Transverse colon (tissue), 4 donors: Measurements from ENCODE around the gene CLSTN2. TPM values are rescaled to one million over a fixed set of nuclear protein-coding genes. Genes with fewer than 3 reads are reported as not detected.
A peak's percentile ranks its signal among the peaks of the same experiment; 100 is the strongest.

Experiments
- DNase-seq: peaks from one replicate; pipeline ENCODE4 v3.0.0-alpha.2; 2019
- H3K27ac ChIP-seq, 4 donors: fragments of 200-600 bp; sonication (generic); 2 replicates each; pipeline ENCODE4 v1.5.1; 2016 to 2018; ENCODE audit warnings: inconsistent platforms in 4 of 4
- H3K27me3 ChIP-seq: fragments of 200-600 bp; sonication (generic); 2 replicates; pipeline ENCODE4 v1.5.1; 2017; ENCODE audit warnings: inconsistent platforms
- H3K36me3 ChIP-seq, 4 donors: fragments of 200-600 bp; sonication (generic); 2 replicates each; pipeline ENCODE4 v1.5.1; 2017 to 2019; ENCODE audit warnings: inconsistent platforms in 4 of 4
- H3K4me1 ChIP-seq, 4 donors: fragments of 200-600 bp; sonication (generic); 2 replicates each; pipeline ENCODE4 v1.5.1; 2017 to 2020; ENCODE audit warnings: inconsistent platforms in 4 of 4
- H3K4me3 ChIP-seq, 4 donors: fragments of 200-600 bp; sonication (generic); 1 replicate in 1 of 4; 2 replicates in 3 of 4; pipeline versions ENCODE4 v1.5.1 to v1.6.1; 2017 to 2019; ENCODE audit warnings: inconsistent platforms in 4 of 4
- H3K9me3 ChIP-seq, 2 donors: fragments of 200-600 bp; sonication (generic); 2 replicates each; pipeline ENCODE4 v1.5.1; 2017 to 2019; ENCODE audit warnings: inconsistent platforms in 2 of 2
- CTCF ChIP-seq, 5 experiments: fragments of 200-600 bp in 3 of 5; fragments of 450-650 bp in 2 of 5; sonication (generic) in 3 of 5; IDR thresholded peaks; 1 replicate in 2 of 5; 2 replicates in 3 of 5; pipeline ENCODE4 v1.5.1; 2016 to 2017; ENCODE audit warnings: antibody characterized with exemption in 5 of 5, inconsistent platforms in 3 of 5, mild to moderate bottlenecking in 2 of 5, moderate library complexity in 1 of 5
- EP300 ChIP-seq: sonication (generic); formaldehyde crosslinking; IDR thresholded peaks from one replicate; pipeline ENCODE4 v1.6.1; 2017; ENCODE audit warnings: antibody characterized with exemption, low read depth
- POLR2A ChIP-seq: fragments of 450-650 bp; IDR thresholded peaks from one replicate; pipeline ENCODE4 v1.6.1; 2016; ENCODE audit warnings: antibody characterized with exemption, mild to moderate bottlenecking, moderate library complexity
- POLR2AphosphoS5 ChIP-seq, 3 donors: sonication (generic); formaldehyde crosslinking; IDR thresholded peaks; one replicate each; pipeline ENCODE4 v1.6.1; 2016; ENCODE audit warnings: antibody characterized with exemption in 3 of 3
- WGBS, 2 donors: methylation state at CpG; one replicate each; pipeline ENCODE4 v1.1.5; 2018; ENCODE audit warnings: low coverage in 1 of 2; 5-methylcytosine and 5-hydroxymethylcytosine counted together
- in situ Hi-C, 4 donors: fragments of 200-750 bp; cut with MboI; loops; one replicate each; pipeline versions ENCODE4 v1.15.0 to v1.15.1; 2017; ENCODE audit warnings: low sequenced_read_pairs in 3 of 4, low pct_ligation_motif_present in 1 of 4, low pct_unique_long_range_greater_than_20kb in 1 of 4
- intact Hi-C: fragments of 100-400 bp; cut with DNase I; formaldehyde crosslinking; loops from one replicate; pipeline ENCODE4 v1.15.1; 2023; ENCODE audit warnings: low total_unique reads
- total RNA-seq, 4 donors: library from RNA; depleted of rRNA; stranded (reverse); fragments of >200 nt; gene quantifications; one replicate each; pipeline ENCODE4 v1.1.0, GENCODE V29; 2016

Gene CLSTN2
- total RNA-seq, 4 donors from 2014 or later, result 0.60 to 9.0 (median 2.2) TPM

- Histone ChIP-seq H3K4me3 (no peak overlapping the region), H3K27me3 (peaks cover 43% of the 10 kb centered on the region), H3K9me3 (no peaks in the 10 kb centered on the region), H3K27ac (no peak overlapping the region), H3K36me3 (no peaks in the 10 kb centered on the region), H3K4me1 (peaks cover 12 to 24% (median 17%) of the 10 kb centered on the region in 4 donors)
- intact Hi-C loops, result no loop called here
- DNase-seq, result no peak
- no peak for TF ChIP-seq EP300
- TF ChIP-seq POLR2A, result no peak
- peak; percentile 24 to 62 (median 57) for TF ChIP-seq CTCF (IDR thresholded peaks at IDR 0.05)
- TF ChIP-seq POLR2AphosphoS5 (IDR thresholded peaks at IDR 0.05), result no peak
- in situ Hi-C loops, result loop anchor here in 1 of 4 donors (10.0 kb wide), 1 partner anchor 513 kb away; no protein-coding TSS in a partner anchor
- 11 to 15% methylated on average over 8 of the region's 8 CpGs for WGBS, 2 donors
Observed at GRCh38 chr3:139937674-139938279, 2.8 kb downstream of the CLSTN2 start.

- Histone ChIP-seq H3K9me3 (no peaks in the 10 kb centered on the region), H3K27me3 (peaks cover 37% of the 10 kb centered on the region), H3K4me3 (no peak overlapping the region), H3K4me1 (peaks cover 12 to 20% (median 16%) of the 10 kb centered on the region in 4 donors), H3K36me3 (no peaks in the 10 kb centered on the region), H3K27ac (no peak overlapping the region)
- TF ChIP-seq POLR2A (no peak), CTCF (IDR thresholded peaks at IDR 0.05) (no peak), POLR2AphosphoS5 (IDR thresholded peaks at IDR 0.05) (no peak), EP300 (no peak)
- WGBS, 2 donors, result 74% methylated on average over 2 of the region's 2 CpGs; no CpG with 5 or more reads in 1 of the 2 donors
- DNase-seq, result no peak
- intact Hi-C loops, result no loop called here
- in situ Hi-C loops, result loop anchor here in 1 of 4 donors (10.0 kb wide), 1 partner anchor 515 kb away; no protein-coding TSS in a partner anchor
Observed at GRCh38 chr3:139939681-139940190, 4.8 kb downstream of the CLSTN2 start.

- no peak for TF ChIP-seq POLR2A
- no peak for TF ChIP-seq CTCF (IDR thresholded peaks at IDR 0.05)
- no peak for TF ChIP-seq POLR2AphosphoS5 (IDR thresholded peaks at IDR 0.05)
- no peak for TF ChIP-seq EP300
- in situ Hi-C loops (no loop called here), intact Hi-C loops (no loop called here)
- DNase-seq, result no peak
- H3K9me3 ChIP-seq, result no peaks in the 10 kb centered on the region
- peaks cover 28% of the 10 kb centered on the region for H3K27me3 ChIP-seq
- no peaks in the 10 kb centered on the region for H3K36me3 ChIP-seq
- H3K27ac ChIP-seq, result no peak overlapping the region
- WGBS, 2 donors, result 11 to 32% methylated on average over 1 of the region's 1 CpG
- H3K4me3 ChIP-seq, result no peak overlapping the region
- H3K4me1 ChIP-seq, result peaks cover 7 to 12% (median 8%) of the 10 kb centered on the region in 4 donors
Observed at GRCh38 chr3:139940622-139941021, 5.6 kb downstream of the CLSTN2 start.

GRCh38 chr3:139941580-139941979, 6.6 kb downstream of the CLSTN2 start:
- H3K4me3 ChIP-seq, result no peak overlapping the region
- no peaks in the 10 kb centered on the region for H3K9me3 ChIP-seq
- in situ Hi-C loops, result no loop called here
- H3K36me3 ChIP-seq, result no peaks in the 10 kb centered on the region
- peaks cover 19% of the 10 kb centered on the region for H3K27me3 ChIP-seq
- DNase-seq, result no peak
- peaks cover 0 to 2% (median 0%) of the 10 kb centered on the region in 4 donors for H3K4me1 ChIP-seq
- WGBS, 2 donors, result 80 to 85% methylated on average over 2 to 4 of the region's 4 CpGs
- intact Hi-C loops, result no loop called here
- H3K27ac ChIP-seq, result no peak overlapping the region
- TF ChIP-seq CTCF (IDR thresholded peaks at IDR 0.05) (no peak), EP300 (no peak), POLR2A (no peak), POLR2AphosphoS5 (IDR thresholded peaks at IDR 0.05) (no peak)
